Measurements from ENCODE around the gene ATR.

Gene ATR

GRCh38 chr3:142623194-142623593, 44.7 kb upstream of the ATR start:
- H3K4me2 ChIP-seq (ENCODE audit: low read length), result no peak overlapping the region
- H3K9me3 ChIP-seq (ENCODE audit: insufficient read depth, low read depth, low read length), result no peaks in the 10 kb centered on the region
- H2BK120ac ChIP-seq (ENCODE audit: insufficient read depth, low read length, poor library complexity), result no peak overlapping the region
- no peaks in the 10 kb centered on the region for H3K36me3 ChIP-seq (ENCODE audit: control insufficient read depth in 1 of 2, insufficient read depth in 2 of 2, low read length in 2 of 2)
- H3K18ac ChIP-seq (ENCODE audit: low read length), result no peak overlapping the region
- DNase-seq, result peak in 1 of 2 donors; percentile 19
- H2AFZ ChIP-seq (ENCODE audit: insufficient read depth, low read length, poor library complexity), result no peak overlapping the region
- H2BK12ac ChIP-seq (ENCODE audit: low read length), result no peak overlapping the region
- H4K91ac ChIP-seq (ENCODE audit: low read depth, low read length), result no peak overlapping the region
- no peaks in the 10 kb centered on the region for H3K79me2 ChIP-seq (ENCODE audit: control insufficient read depth, insufficient read depth, low read length, poor library complexity)
- no peak overlapping the region for H3K9ac ChIP-seq (ENCODE audit: low read length)
- no peak overlapping the region for H4K8ac ChIP-seq (ENCODE audit: low read depth, low read length)
- H2AK5ac ChIP-seq (ENCODE audit: low read length), result no peak overlapping the region
- no peak overlapping the region for H3K14ac ChIP-seq (ENCODE audit: low read length)
- no peak overlapping the region for H3K4me3 ChIP-seq (ENCODE audit: low read depth, low read length)
- H3K79me1 ChIP-seq (ENCODE audit: low read length), result no peaks in the 10 kb centered on the region
- H2BK5ac ChIP-seq (ENCODE audit: low read depth, low read length, poor library complexity), result no peak overlapping the region
- no peaks in the 10 kb centered on the region for H3K4me1 ChIP-seq (ENCODE audit: control insufficient read depth in 1 of 2, insufficient read depth in 2 of 2, low read length in 2 of 2)
- H3K4ac ChIP-seq (ENCODE audit: low read depth, low read length), result no peak overlapping the region
- no peak overlapping the region for H3K23ac ChIP-seq (ENCODE audit: low read length)
- H3K27ac ChIP-seq (ENCODE audit: low read depth, low read length), result no peak overlapping the region
- no peak overlapping the region for H4K12ac ChIP-seq (ENCODE audit: low read depth, low read length)
- H3K27me3 ChIP-seq (ENCODE audit: insufficient read depth, low read length), result no peaks in the 10 kb centered on the region

- Histone ChIP-seq H3K4me2 (ENCODE audit: low read length) (no peak overlapping the region), H2AFZ (ENCODE audit: insufficient read depth, low read length, poor library complexity) (no peak overlapping the region), H3K9ac (ENCODE audit: low read length) (no peak overlapping the region), H3K79me2 (ENCODE audit: control insufficient read depth, insufficient read depth, low read length, poor library complexity) (no peaks in the 10 kb centered on the region), H3K4me3 (ENCODE audit: low read depth, low read length) (no peak overlapping the region), H3K9me3 (ENCODE audit: insufficient read depth, low read depth, low read length) (no peaks in the 10 kb centered on the region), H3K18ac (ENCODE audit: low read length) (no peak overlapping the region), H4K12ac (ENCODE audit: low read depth, low read length) (no peak overlapping the region), H3K14ac (ENCODE audit: low read length) (no peak overlapping the region), H4K8ac (ENCODE audit: low read depth, low read length) (no peak overlapping the region), H2BK12ac (ENCODE audit: low read length) (no peak overlapping the region), H2BK5ac (ENCODE audit: low read depth, low read length, poor library complexity) (no peak overlapping the region), H3K27ac (ENCODE audit: low read depth, low read length) (no peak overlapping the region), H3K36me3 (ENCODE audit: control insufficient read depth in 1 of 2, insufficient read depth in 2 of 2, low read length in 2 of 2) (no peaks in the 10 kb centered on the region), H3K4me1 (ENCODE audit: control insufficient read depth in 1 of 2, insufficient read depth in 2 of 2, low read length in 2 of 2) (no peaks in the 10 kb centered on the region), H2BK120ac (ENCODE audit: insufficient read depth, low read length, poor library complexity) (no peak overlapping the region), H3K4ac (ENCODE audit: low read depth, low read length) (no peak overlapping the region), H3K79me1 (ENCODE audit: low read length) (no peaks in the 10 kb centered on the region), H4K91ac (ENCODE audit: low read depth, low read length) (no peak overlapping the region), H3K27me3 (ENCODE audit: insufficient read depth, low read length) (no peaks in the 10 kb centered on the region), H3K23ac (ENCODE audit: low read length) (no peak overlapping the region), H2AK5ac (ENCODE audit: low read length) (no peak overlapping the region)
- no CpG with 5 or more reads among the region's 2 CpGs for WGBS (ENCODE audit: extremely low coverage, insufficient coverage, insufficient read length)
- DNase-seq, result no peak
Measured at GRCh38 chr3:142622405-142622804, 43.9 kb upstream of the ATR start.

- no peak overlapping the region for H2AFZ ChIP-seq (ENCODE audit: insufficient read depth, low read length, poor library complexity)
- no peak overlapping the region for H2BK120ac ChIP-seq (ENCODE audit: insufficient read depth, low read length, poor library complexity)
- H4K8ac ChIP-seq (ENCODE audit: low read depth, low read length), result no peak overlapping the region
- no peak overlapping the region for H3K4me2 ChIP-seq (ENCODE audit: low read length)
- no peak overlapping the region for H2AK5ac ChIP-seq (ENCODE audit: low read length)
- H3K4ac ChIP-seq (ENCODE audit: low read depth, low read length), result no peak overlapping the region
- peak; percentile 72 to 96 for DNase-seq
- H4K12ac ChIP-seq (ENCODE audit: low read depth, low read length), result no peak overlapping the region
- H3K23ac ChIP-seq (ENCODE audit: low read length), result no peak overlapping the region
- H3K18ac ChIP-seq (ENCODE audit: low read length), result no peak overlapping the region
- H3K9ac ChIP-seq (ENCODE audit: low read length), result no peak overlapping the region
- H2BK12ac ChIP-seq (ENCODE audit: low read length), result no peak overlapping the region
- H3K79me2 ChIP-seq (ENCODE audit: control insufficient read depth, insufficient read depth, low read length, poor library complexity), result no peaks in the 10 kb centered on the region
- H3K36me3 ChIP-seq (ENCODE audit: control insufficient read depth in 1 of 2, insufficient read depth in 2 of 2, low read length in 2 of 2), result no peaks in the 10 kb centered on the region
- H3K9me3 ChIP-seq (ENCODE audit: insufficient read depth, low read depth, low read length), result no peaks in the 10 kb centered on the region
- no peaks in the 10 kb centered on the region for H3K79me1 ChIP-seq (ENCODE audit: low read length)
- no CpG with 5 or more reads among the region's 3 CpGs for WGBS (ENCODE audit: extremely low coverage, insufficient coverage, insufficient read length)
- H3K4me1 ChIP-seq (ENCODE audit: control insufficient read depth in 1 of 2, insufficient read depth in 2 of 2, low read length in 2 of 2), result peaks cover 0 to 2% of the 10 kb centered on the region in 2 experiments
- no peak overlapping the region for H2BK5ac ChIP-seq (ENCODE audit: low read depth, low read length, poor library complexity)
- H3K14ac ChIP-seq (ENCODE audit: low read length), result no peak overlapping the region
- H3K27ac ChIP-seq (ENCODE audit: low read depth, low read length), result no peak overlapping the region
- H3K4me3 ChIP-seq (ENCODE audit: low read depth, low read length), result no peak overlapping the region
- H3K27me3 ChIP-seq (ENCODE audit: insufficient read depth, low read length), result no peaks in the 10 kb centered on the region
- no peak overlapping the region for H4K91ac ChIP-seq (ENCODE audit: low read depth, low read length)
Measured at GRCh38 chr3:142618917-142619461, 40.5 kb upstream of the ATR start.

GRCh38 chr3:142615171-142615570, 36.6 kb upstream of the ATR start:
- Histone ChIP-seq H2AK5ac (ENCODE audit: low read length) (no peak overlapping the region), H3K14ac (ENCODE audit: low read length) (no peak overlapping the region), H2BK120ac (ENCODE audit: insufficient read depth, low read length, poor library complexity) (no peak overlapping the region), H3K27me3 (ENCODE audit: insufficient read depth, low read length) (no peaks in the 10 kb centered on the region), H4K12ac (ENCODE audit: low read depth, low read length) (no peak overlapping the region), H2AFZ (ENCODE audit: insufficient read depth, low read length, poor library complexity) (no peak overlapping the region), H3K27ac (ENCODE audit: low read depth, low read length) (no peak overlapping the region), H3K4me1 (ENCODE audit: control insufficient read depth in 1 of 2, insufficient read depth in 2 of 2, low read length in 2 of 2) (peaks cover 0 to 2% of the 10 kb centered on the region in 2 experiments), H2BK12ac (ENCODE audit: low read length) (no peak overlapping the region), H3K18ac (ENCODE audit: low read length) (no peak overlapping the region), H3K9ac (ENCODE audit: low read length) (no peak overlapping the region), H4K91ac (ENCODE audit: low read depth, low read length) (no peak overlapping the region), H3K9me3 (ENCODE audit: insufficient read depth, low read depth, low read length) (no peaks in the 10 kb centered on the region), H2BK5ac (ENCODE audit: low read depth, low read length, poor library complexity) (no peak overlapping the region), H3K79me1 (ENCODE audit: low read length) (no peaks in the 10 kb centered on the region), H3K23ac (ENCODE audit: low read length) (no peak overlapping the region), H3K4me3 (ENCODE audit: low read depth, low read length) (no peak overlapping the region), H3K4me2 (ENCODE audit: low read length) (no peak overlapping the region), H3K4ac (ENCODE audit: low read depth, low read length) (no peak overlapping the region), H4K8ac (ENCODE audit: low read depth, low read length) (no peak overlapping the region), H3K79me2 (ENCODE audit: control insufficient read depth, insufficient read depth, low read length, poor library complexity) (no peaks in the 10 kb centered on the region), H3K36me3 (ENCODE audit: control insufficient read depth in 1 of 2, insufficient read depth in 2 of 2, low read length in 2 of 2) (no peaks in the 10 kb centered on the region)
- DNase-seq, result no peak
- WGBS (ENCODE audit: extremely low coverage, insufficient coverage, insufficient read length), result no CpG with 5 or more reads among the region's 2 CpGs

All from trophoblast cell (in vitro differentiated cells and primary cell).